Measurements from ENCODE around the gene ZNF417. TPM values are rescaled to one million over a fixed set of nuclear protein-coding genes. Genes with fewer than 3 reads are reported as not detected.

Gene ZNF417
- total and polyA plus RNA-seq, 2 of the 8 experiments (the other 6 are each of a cell fraction or from before 2014, with no cell fraction given): 5.4 to 19.2 TPM

DNA sequence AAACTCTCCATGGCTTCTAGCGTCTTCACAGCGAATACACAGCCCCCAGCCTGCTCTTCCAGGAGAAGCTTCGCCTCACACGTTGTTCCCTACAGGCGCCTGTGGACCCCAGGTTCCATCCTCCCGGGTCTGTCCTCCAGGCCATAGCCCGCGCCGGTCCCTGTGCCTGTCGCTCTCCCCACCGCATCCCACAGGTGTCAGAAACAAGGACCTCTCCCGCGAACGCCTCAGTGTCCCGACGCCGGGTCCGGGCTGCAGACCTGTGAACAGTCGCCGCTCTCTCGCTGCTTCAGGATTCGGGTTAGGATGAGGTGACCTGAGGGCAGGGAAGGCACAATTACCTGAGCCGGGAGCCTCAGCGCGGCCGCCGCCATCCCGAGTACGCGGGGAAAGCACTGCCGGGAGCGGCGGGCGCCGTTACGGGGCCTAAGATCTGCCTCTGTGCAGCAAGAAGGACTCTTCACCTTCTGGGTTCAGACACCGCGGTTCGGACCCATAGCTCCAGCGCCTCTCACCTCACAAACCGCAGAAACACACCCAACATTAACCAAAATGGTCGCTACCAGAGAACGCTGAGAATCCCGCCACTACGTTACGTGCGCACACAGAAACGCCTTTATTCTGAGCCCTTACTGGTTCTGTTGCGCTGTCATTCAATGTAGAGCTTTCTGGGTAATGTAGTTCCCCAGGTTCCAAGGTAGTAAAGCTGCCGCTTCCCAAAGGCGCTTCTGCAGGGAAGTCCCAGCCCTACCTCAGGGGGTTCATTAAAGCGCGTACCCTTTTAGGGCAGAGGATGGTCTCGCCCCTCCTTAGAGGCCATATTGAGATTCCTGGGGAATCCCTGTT lies 18.7 kb upstream of the ZNF417 start, which contains the start of gene ZNF418 (continued):
- no peak for TF ChIP-seq CTCF (IDR thresholded peaks at IDR 0.05; ENCODE audit: control extremely low read depth in 1 of 3, insufficient read depth in 1 of 3, low read depth in 1 of 3, low read length in 3 of 3)
